ENCODE results near the gene RASGRP1.

GRCh38 chr15:38603672-38604071, 39.1 kb upstream of the RASGRP1 start:
- TF ChIP-seq CTCF (IDR thresholded peaks at IDR 0.05), result no peak
- TF ChIP-seq POLR2A (IDR thresholded peaks at IDR 0.05), result no peak

Measured in tibial nerve (tissue), 3 donors.